Activated T-helper 2 cell treated with anti-CD3 and anti-CD28 coated beads, Interferon-gamma antibody, Interleukin-2, Interleukin-4, amounts not matched to agents 10 μg/mL and 5 μg/mL and 100 μg/mL, durations not matched to agents 14 hours and 24 hours and 36 hours (primary cell): ENCODE data around the gene INTS4. TPM values are rescaled to one million over a fixed set of nuclear protein-coding genes. Genes with fewer than 3 reads are reported as not detected.
"Not testable (repeated sequence)": the region's sequence is repeated elsewhere in the genome, so short reads cannot be mapped to it uniquely, and the experiment has no call there.

Source experiments
- DNase-seq: peaks from one replicate; pipeline ENCODE4 v3.0.0; 2021; ENCODE audit warnings: low spot score
- H3K27ac Mint-ChIP-seq: one replicate; pipeline ENCODE4 v1.8.0; 2021; ENCODE audit warnings: mixed read lengths
- H3K27me3 Mint-ChIP-seq: one replicate; pipeline ENCODE4 v1.8.0; 2021; ENCODE audit warnings: low read depth, mixed read lengths
- H3K36me3 Mint-ChIP-seq: one replicate; pipeline ENCODE4 v1.8.0; 2021; ENCODE audit warnings: low read depth, mixed read lengths
- H3K4me1 Mint-ChIP-seq: one replicate; pipeline ENCODE4 v1.8.0; 2021; ENCODE audit warnings: low read depth, mixed read lengths
- H3K4me3 Mint-ChIP-seq: one replicate; pipeline ENCODE4 v1.8.0; 2021; ENCODE audit warnings: low read depth, mild to moderate bottlenecking, moderate library complexity, mixed read lengths
- H3K9me3 Mint-ChIP-seq: one replicate; pipeline ENCODE4 v1.8.0; 2021; ENCODE audit warnings: mixed read lengths
- intact Hi-C: fragments of 100-400 bp; cut with micrococcal nuclease; formaldehyde crosslinking; loops from one replicate; pipeline ENCODE4 v1.15.1; 2023
- total RNA-seq: library from RNA; stranded (reverse); gene quantifications from 2 replicates; pipeline ENCODE4 v1.2.3, GENCODE V29; 2022

The INTS4 gene
- total RNA-seq, 1 donor from 2014 or later, result 62.7 TPM

GRCh38 chr11:77910828-77911227, 83.6 kb downstream of the INTS4 start:
- H3K9me3 Mint-ChIP-seq, H3K27me3 Mint-ChIP-seq, H3K4me1 Mint-ChIP-seq, DNase-seq, H3K4me3 Mint-ChIP-seq, H3K27ac Mint-ChIP-seq, intact Hi-C loops: not testable (repeated sequence)
- peaks cover 24% of the 10 kb centered on the region for H3K36me3 Mint-ChIP-seq

DNA sequence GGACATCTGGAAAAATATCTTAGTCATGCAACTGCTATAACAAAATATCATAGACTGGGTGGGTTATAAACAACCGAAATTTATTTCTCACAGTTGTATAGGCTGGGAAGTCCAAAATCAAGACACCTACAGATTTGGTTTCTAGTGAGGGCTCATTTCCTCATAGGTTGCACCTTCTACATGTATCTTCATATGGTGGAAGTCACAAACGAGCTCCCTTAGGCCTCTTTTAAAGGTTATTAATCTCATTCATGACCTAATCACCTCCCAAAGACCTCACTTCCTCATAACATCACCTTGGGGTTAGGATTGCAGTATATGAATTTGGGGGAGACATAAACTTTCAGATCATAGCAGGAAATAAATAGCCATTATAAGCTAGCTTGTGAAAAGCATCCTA, 85.2 kb downstream of the INTS4 start:
- intact Hi-C loops, result no loop called here
- Mint-ChIP-seq H3K27me3 (no peaks in the 10 kb centered on the region), H3K27ac (no peak overlapping the region), H3K36me3 (peaks cover 24% of the 10 kb centered on the region), H3K9me3 (no peaks in the 10 kb centered on the region), H3K4me1 (peaks cover 2% of the 10 kb centered on the region), H3K4me3 (no peak overlapping the region)
- DNase-seq, result no peak

DNA sequence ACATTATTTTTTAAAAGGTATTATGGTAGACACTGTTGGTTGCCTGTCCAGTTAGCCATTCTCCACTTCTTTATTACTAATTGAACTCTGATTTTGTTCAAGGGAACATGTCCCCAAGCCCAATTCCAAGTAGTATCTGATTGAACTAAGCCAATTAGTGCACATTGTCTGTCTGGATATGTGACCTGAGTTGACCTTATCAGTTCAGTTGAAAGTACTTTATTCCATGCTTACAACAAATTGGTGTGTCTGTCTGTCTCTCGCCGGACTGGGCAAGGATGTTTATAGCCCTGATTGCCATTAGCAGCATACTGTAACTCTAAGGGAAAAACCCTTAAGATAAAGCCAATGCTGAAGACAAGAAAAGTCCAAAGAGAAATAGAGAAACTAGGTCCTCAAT, 85.6 kb downstream of the INTS4 start:
- intact Hi-C loops, result no loop called here
- Mint-ChIP-seq H3K36me3 (peaks cover 27% of the 10 kb centered on the region), H3K4me1 (peaks cover 2% of the 10 kb centered on the region), H3K27me3 (no peaks in the 10 kb centered on the region), H3K27ac (no peak overlapping the region), H3K9me3 (no peaks in the 10 kb centered on the region), H3K4me3 (no peak overlapping the region)
- DNase-seq, result no peak

DNA sequence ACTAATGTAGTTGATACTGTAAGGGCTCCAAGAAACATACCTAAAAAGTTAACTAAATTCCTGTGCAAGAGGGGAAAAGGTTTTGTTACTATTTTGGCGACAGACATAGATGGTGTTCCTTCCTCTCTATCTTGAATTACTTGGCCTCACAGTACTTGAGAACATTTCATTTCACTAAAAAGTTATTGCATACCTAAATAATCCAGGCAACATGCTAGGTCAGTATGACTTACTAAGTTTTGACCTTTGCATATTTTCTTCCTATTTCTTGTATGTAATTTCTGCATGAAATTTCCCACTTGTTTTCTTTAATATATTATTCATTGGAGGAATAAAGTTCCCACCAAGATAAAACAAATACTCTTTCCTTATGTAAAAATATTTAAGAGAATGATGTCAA, 99.5 kb downstream of the INTS4 start:
- intact Hi-C loops, H3K4me3 Mint-ChIP-seq, H3K4me1 Mint-ChIP-seq, H3K27ac Mint-ChIP-seq, H3K9me3 Mint-ChIP-seq, DNase-seq, H3K27me3 Mint-ChIP-seq: not testable (repeated sequence)
- peaks cover 35% of the 10 kb centered on the region for H3K36me3 Mint-ChIP-seq

DNA sequence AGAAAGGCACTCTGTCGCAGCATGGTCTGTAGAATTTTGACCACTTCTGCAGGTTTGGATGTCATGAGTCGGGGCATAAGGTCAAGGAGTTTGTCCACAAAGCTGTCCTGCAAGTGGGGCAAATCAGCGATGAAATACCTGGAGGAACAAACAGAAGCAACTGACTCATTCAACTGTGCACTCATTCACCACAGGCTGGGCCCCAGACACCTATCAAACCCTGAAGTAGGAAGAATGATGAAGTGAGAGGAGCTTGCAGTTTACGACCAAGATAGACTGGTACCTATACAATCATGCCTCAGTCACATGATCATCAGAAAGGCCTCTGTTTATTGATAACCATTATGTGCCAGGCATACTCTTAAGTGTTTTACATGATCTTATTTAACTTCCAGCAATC, 102.8 kb downstream of the INTS4 start:
- DNase-seq, H3K4me1 Mint-ChIP-seq, H3K9me3 Mint-ChIP-seq, intact Hi-C loops, H3K27me3 Mint-ChIP-seq, H3K27ac Mint-ChIP-seq, H3K4me3 Mint-ChIP-seq: not testable (repeated sequence)
- H3K36me3 Mint-ChIP-seq, result peaks cover 62% of the 10 kb centered on the region

DNA sequence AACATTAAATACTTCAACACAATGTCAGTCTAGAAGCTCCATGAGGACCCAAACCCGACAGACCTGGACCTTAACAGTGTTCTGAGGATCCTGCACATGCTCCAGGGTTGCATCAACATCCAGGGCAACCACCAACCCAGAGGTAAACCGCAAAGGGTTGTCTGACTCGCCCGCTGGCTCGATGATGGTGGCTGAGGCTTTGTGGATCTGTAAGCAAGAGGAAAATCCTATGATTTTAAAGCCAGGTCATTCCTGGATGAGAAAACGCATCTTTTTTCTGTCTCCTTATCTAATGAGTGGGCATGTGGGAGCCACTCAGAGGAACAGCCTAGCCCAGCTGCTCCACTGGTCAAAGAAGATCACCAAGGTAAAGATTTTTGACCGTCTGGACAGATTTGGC, 103.2 kb downstream of the INTS4 start:
- H3K4me1 Mint-ChIP-seq, DNase-seq, H3K27me3 Mint-ChIP-seq, H3K4me3 Mint-ChIP-seq, H3K27ac Mint-ChIP-seq, intact Hi-C loops, H3K9me3 Mint-ChIP-seq: not testable (repeated sequence)
- H3K36me3 Mint-ChIP-seq, result peaks cover 65% of the 10 kb centered on the region

- H3K27me3 Mint-ChIP-seq, intact Hi-C loops, H3K27ac Mint-ChIP-seq, H3K4me3 Mint-ChIP-seq, H3K9me3 Mint-ChIP-seq, DNase-seq, H3K4me1 Mint-ChIP-seq: not testable (repeated sequence)
- peaks cover 66% of the 10 kb centered on the region for H3K36me3 Mint-ChIP-seq
Measured at GRCh38 chr11:77890619-77891056, 103.8 kb downstream of the INTS4 start.

DNA sequence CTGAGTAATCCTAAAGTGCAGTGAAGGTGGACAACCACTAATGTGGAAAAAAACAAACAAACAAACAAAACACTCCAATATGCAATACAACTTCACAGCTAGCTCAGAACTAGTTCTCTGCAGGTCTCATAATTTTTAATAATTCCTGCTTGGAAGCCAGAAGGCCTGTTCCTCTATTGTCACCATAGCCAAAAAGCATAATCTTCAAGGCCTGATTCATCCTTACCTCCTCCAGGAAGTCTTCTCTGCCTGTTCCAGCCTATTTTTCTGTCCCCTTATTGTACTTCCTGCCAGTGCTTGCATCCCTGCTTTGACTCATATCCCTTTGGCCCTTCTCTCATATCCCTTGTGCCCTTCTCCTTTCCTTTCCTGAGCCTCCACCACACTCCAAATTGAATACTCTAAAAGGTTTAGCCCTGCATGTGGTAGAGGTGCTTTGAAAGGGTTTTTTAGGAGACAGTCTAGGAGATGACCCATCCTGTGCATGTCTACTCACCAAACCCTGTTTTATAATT, 104.3 kb downstream of the INTS4 start:
- H3K9me3 Mint-ChIP-seq, H3K27me3 Mint-ChIP-seq, intact Hi-C loops, H3K4me1 Mint-ChIP-seq, H3K27ac Mint-ChIP-seq, H3K4me3 Mint-ChIP-seq, DNase-seq: not testable (repeated sequence)
- peaks cover 67% of the 10 kb centered on the region for H3K36me3 Mint-ChIP-seq

- peaks cover 69% of the 10 kb centered on the region for H3K36me3 Mint-ChIP-seq
- H3K27me3 Mint-ChIP-seq, DNase-seq, H3K27ac Mint-ChIP-seq, H3K4me3 Mint-ChIP-seq, intact Hi-C loops, H3K9me3 Mint-ChIP-seq, H3K4me1 Mint-ChIP-seq: not testable (repeated sequence)
Measured at GRCh38 chr11:77889045-77889444, 105.4 kb downstream of the INTS4 start.

DNA sequence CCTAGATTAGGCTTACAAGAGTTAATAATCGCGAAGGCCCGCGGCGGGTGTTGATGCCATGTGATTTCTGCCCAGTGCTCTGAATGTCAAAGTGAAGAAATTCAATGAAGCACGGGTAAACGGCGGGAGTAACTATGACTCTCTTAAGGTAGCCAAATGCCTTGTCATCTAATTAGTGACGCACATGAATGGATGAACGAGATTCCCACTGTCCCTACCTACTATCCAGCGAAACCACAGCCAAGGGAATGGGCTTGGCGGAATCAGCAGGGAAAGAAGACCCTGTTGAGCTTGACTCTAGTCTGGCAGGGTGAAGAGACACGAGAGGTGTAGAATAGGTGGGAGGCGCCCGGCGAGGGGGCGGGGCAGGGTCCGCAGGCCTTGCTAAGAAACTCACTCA, 108.1 kb downstream of the INTS4 start:
- no peaks in the 10 kb centered on the region for H3K4me1 Mint-ChIP-seq

DNA sequence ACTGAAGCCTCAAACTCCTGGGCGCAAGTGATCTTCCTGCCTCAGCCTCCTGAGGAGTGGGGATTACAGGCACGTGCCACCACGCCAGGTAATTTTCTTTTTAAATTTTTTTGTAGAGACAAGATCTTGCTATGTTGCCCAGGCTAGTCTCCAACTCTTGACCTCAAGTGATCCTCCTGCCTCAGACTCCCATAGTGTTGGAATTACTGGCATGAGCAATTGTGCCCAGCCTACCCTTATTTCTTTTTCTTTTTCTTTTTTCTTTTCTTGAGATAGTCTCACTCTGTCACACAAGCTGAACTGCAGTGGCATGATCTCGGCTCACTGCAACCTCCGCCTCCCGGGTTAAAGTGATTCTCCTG, 109.7 kb downstream of the INTS4 start:
- peaks cover 4% of the 10 kb centered on the region for H3K4me1 Mint-ChIP-seq
- H3K9me3 Mint-ChIP-seq, result no peaks in the 10 kb centered on the region
- no peak overlapping the region for H3K27ac Mint-ChIP-seq
- DNase-seq, result no peak
- H3K36me3 Mint-ChIP-seq, result peaks cover 60% of the 10 kb centered on the region
- no peaks in the 10 kb centered on the region for H3K27me3 Mint-ChIP-seq
- intact Hi-C loops, result no loop called here
- H3K4me3 Mint-ChIP-seq, result no peak overlapping the region

More for the DNA sequence above, 108.1 kb downstream of the INTS4 start:
- no peak overlapping the region for H3K27ac Mint-ChIP-seq
- no peaks in the 10 kb centered on the region for H3K27me3 Mint-ChIP-seq
- no peak for DNase-seq
- peaks cover 66% of the 10 kb centered on the region for H3K36me3 Mint-ChIP-seq
- no peak overlapping the region for H3K4me3 Mint-ChIP-seq
- no peaks in the 10 kb centered on the region for H3K9me3 Mint-ChIP-seq
- intact Hi-C loops, result no loop called here

GRCh38 chr11:77884186-77884828, 110.2 kb downstream of the INTS4 start:
- no peak overlapping the region for H3K27ac Mint-ChIP-seq
- intact Hi-C loops, result no loop called here
- peaks cover 9% of the 10 kb centered on the region for H3K4me1 Mint-ChIP-seq
- no peak for DNase-seq
- no peaks in the 10 kb centered on the region for H3K27me3 Mint-ChIP-seq
- peaks cover 60% of the 10 kb centered on the region for H3K36me3 Mint-ChIP-seq
- H3K9me3 Mint-ChIP-seq, result no peaks in the 10 kb centered on the region
- no peak overlapping the region for H3K4me3 Mint-ChIP-seq

GRCh38 chr11:77883775-77884174, 110.7 kb downstream of the INTS4 start:
- no peak overlapping the region for H3K27ac Mint-ChIP-seq
- H3K4me1 Mint-ChIP-seq, result peaks cover 14% of the 10 kb centered on the region
- no peaks in the 10 kb centered on the region for H3K27me3 Mint-ChIP-seq
- peaks cover 61% of the 10 kb centered on the region for H3K36me3 Mint-ChIP-seq
- H3K4me3 Mint-ChIP-seq, result no peak overlapping the region
- DNase-seq, result no peak
- intact Hi-C loops, result no loop called here
- H3K9me3 Mint-ChIP-seq, result no peaks in the 10 kb centered on the region

GRCh38 chr11:77882396-77882795, 112.1 kb downstream of the INTS4 start:
- peaks cover 54% of the 10 kb centered on the region for H3K36me3 Mint-ChIP-seq
- no peaks in the 10 kb centered on the region for H3K9me3 Mint-ChIP-seq
- no peak overlapping the region for H3K4me3 Mint-ChIP-seq
- DNase-seq, result no peak
- peaks cover 14% of the 10 kb centered on the region for H3K4me1 Mint-ChIP-seq
- no peaks in the 10 kb centered on the region for H3K27me3 Mint-ChIP-seq
- intact Hi-C loops, result no loop called here
- H3K27ac Mint-ChIP-seq, result no peak overlapping the region
